GM19467 (cell line): ENCODE measurements around the gene NOL9.
"Not testable (repeated sequence)": the region's sequence is repeated elsewhere in the genome, so short reads cannot be mapped to it uniquely, and the experiment has no call there.

ENCODE experiments used
- ATAC-seq: cut with Tn5 transposase; IDR thresholded peaks from one replicate; pipeline ENCODE4 v1.9.1; 2021; ENCODE audit warnings: mild to moderate bottlenecking, moderate library complexity; ENCODE audit not compliant: unreplicated experiment

The NOL9 gene

GRCh38 chr1:6554031-6554906 is at the start of gene NOL9:
TSS of gene NOL9 (minus strand) at chr1:6554513. CDS start at chr1:6554502, 11 bp downstream.
- peak; percentile 94 for ATAC-seq

GRCh38 chr1:6603238-6603914 is 49.1 kb upstream of the NOL9 start:
- ATAC-seq = peak; percentile 21

- peak; percentile 45 for ATAC-seq
Measured at GRCh38 chr1:6602669-6603237, 48.4 kb upstream of the NOL9 start, which contains the start of gene KLHL21. TSS of gene KLHL21 (minus strand) at chr1:6602869. CDS start at chr1:6602817, 52 bp downstream.

- peak; percentile 6 for ATAC-seq
Measured at GRCh38 chr1:6601923-6602668, 47.8 kb upstream of the NOL9 start.

- no peak for ATAC-seq
Measured at GRCh38 chr1:6601049-6601922, 47.0 kb upstream of the NOL9 start.

GRCh38 chr1:6600410-6601048 is 46.2 kb upstream of the NOL9 start:
- no peak for ATAC-seq

GRCh38 chr1:6599991-6600390 is 45.7 kb upstream of the NOL9 start:
- ATAC-seq = not testable (repeated sequence)

GRCh38 chr1:6599141-6599975 is 45.0 kb upstream of the NOL9 start:
- no peak for ATAC-seq

- ATAC-seq = no peak
Measured at GRCh38 chr1:6597777-6598131, 43.4 kb upstream of the NOL9 start.

- ATAC-seq = no peak
Measured at GRCh38 chr1:6596886-6597776, 42.8 kb upstream of the NOL9 start.

GRCh38 chr1:6596351-6596750 is 42.0 kb upstream of the NOL9 start:
- no peak for ATAC-seq

- ATAC-seq = no peak
Measured at GRCh38 chr1:6594977-6595740, 40.8 kb upstream of the NOL9 start.

- no peak for ATAC-seq
Measured at GRCh38 chr1:6593810-6594209, 39.5 kb upstream of the NOL9 start.

- no peak for ATAC-seq
Measured at GRCh38 chr1:6592865-6593593, 38.7 kb upstream of the NOL9 start.

- ATAC-seq = no peak
Measured at GRCh38 chr1:6592441-6592840, 38.1 kb upstream of the NOL9 start.

- ATAC-seq = no peak
Measured at GRCh38 chr1:6591644-6592043, 37.3 kb upstream of the NOL9 start.
